HepG2 (cell line): ENCODE results near the gene SEC14L5. TPM values are rescaled to one million over a fixed set of nuclear protein-coding genes. Genes with fewer than 3 reads are reported as not detected.

Experiments
- FOXC1 ChIP-seq: sonication (generic); formaldehyde crosslinking; IDR thresholded peaks from 2 replicates; pipeline ENCODE4 v1.8.0; 2022; ENCODE audit warnings: mild to moderate bottlenecking, missing genetic modification reagents, borderline replicate concordance
- FOXO1 ChIP-seq: sonication (generic); formaldehyde crosslinking; IDR thresholded peaks from 2 replicates; pipeline ENCODE4 v1.4.0; 2020; ENCODE audit warnings: missing genetic modification reagents
- GABPB1 ChIP-seq: IDR thresholded peaks from 2 replicates; pipeline ENCODE4 v1.6.1; 2016; ENCODE audit warnings: mild to moderate bottlenecking, missing genetic modification reagents, moderate library complexity, missing compliant biosample characterization
- KAT8 ChIP-seq: IDR thresholded peaks from 2 replicates; pipeline ENCODE4 v1.6.1; 2016; ENCODE audit warnings: missing genetic modification reagents, missing compliant biosample characterization
- KLF12 ChIP-seq: sonication (generic); formaldehyde crosslinking; IDR thresholded peaks from 2 replicates; pipeline ENCODE4 v1.4.0; 2020; ENCODE audit warnings: missing genetic modification reagents, borderline replicate concordance
- NFE2L2 ChIP-seq: fragments of 150-350 bp; IDR thresholded peaks from 2 replicates; pipeline ENCODE4 v1.6.1; 2014; ENCODE audit warnings: low read length
- RBAK ChIP-seq: sonication (generic); formaldehyde crosslinking; IDR thresholded peaks from 2 replicates; pipeline ENCODE4 v1.5.1; 2020; ENCODE audit warnings: mild to moderate bottlenecking, missing genetic modification reagents
- REXO4 ChIP-seq: sonication (generic); formaldehyde crosslinking; IDR thresholded peaks from 2 replicates; pipeline ENCODE4 v1.8.0; 2022; ENCODE audit warnings: missing genetic modification reagents, mild to moderate bottlenecking, borderline replicate concordance
- SRSF9 ChIP-seq: fragments of 200-400 bp; formaldehyde crosslinking; IDR thresholded peaks from 2 replicates; pipeline ENCODE4 v1.6.1; 2018; ENCODE audit warnings: borderline replicate concordance, mild to moderate bottlenecking, low read depth, low read length; ENCODE audit not compliant: insufficient read depth, poor library complexity, severe bottlenecking
- STAT6 ChIP-seq: sonication (generic); formaldehyde crosslinking; IDR thresholded peaks from 2 replicates; pipeline ENCODE4 v1.4.0; 2020; ENCODE audit warnings: missing genetic modification reagents, mild to moderate bottlenecking, borderline replicate concordance
- TFDP2 ChIP-seq: sonication (generic); formaldehyde crosslinking; IDR thresholded peaks from 2 replicates; pipeline ENCODE4 v1.4.0; 2020; ENCODE audit warnings: missing genetic modification reagents
- THAP8 ChIP-seq: sonication (generic); formaldehyde crosslinking; IDR thresholded peaks from 2 replicates; pipeline ENCODE4 v1.5.1; 2020; ENCODE audit warnings: missing genetic modification reagents, mild to moderate bottlenecking, borderline replicate concordance
- ZBED4 ChIP-seq: sonication (generic); formaldehyde crosslinking; IDR thresholded peaks from 2 replicates; pipeline ENCODE4 v1.4.0; 2020; ENCODE audit warnings: missing genetic modification reagents, borderline replicate concordance
- ZMAT3 ChIP-seq: sonication (generic); formaldehyde crosslinking; conservative IDR thresholded peaks from 2 replicates; pipeline ENCODE4 v1.7.0; 2021; ENCODE audit warnings: missing genetic modification reagents
- ZNF331 ChIP-seq: sonication (generic); formaldehyde crosslinking; IDR thresholded peaks from 2 replicates; pipeline ENCODE4 v1.4.0; 2020; ENCODE audit warnings: missing genetic modification reagents
- ZNF367 ChIP-seq: sonication (generic); formaldehyde crosslinking; IDR thresholded peaks from 2 replicates; pipeline ENCODE4 v1.4.0; 2020; ENCODE audit warnings: missing genetic modification reagents, borderline replicate concordance
- ZNF530 ChIP-seq: sonication (generic); formaldehyde crosslinking; IDR thresholded peaks from 2 replicates; pipeline ENCODE4 v1.5.0; 2020; ENCODE audit warnings: low read depth, mild to moderate bottlenecking, missing genetic modification reagents
- ZNF546 ChIP-seq: sonication (generic); formaldehyde crosslinking; conservative IDR thresholded peaks from 2 replicates; pipeline ENCODE4 v1.8.1; 2023; ENCODE audit warnings: mild to moderate bottlenecking, missing genetic modification reagents
- ZNF724P ChIP-seq: sonication (generic); formaldehyde crosslinking; IDR thresholded peaks from 2 replicates; pipeline ENCODE4 v1.8.0; 2022; ENCODE audit warnings: missing genetic modification reagents, borderline replicate concordance
- ZSCAN21 ChIP-seq: sonication (generic); formaldehyde crosslinking; IDR thresholded peaks from 2 replicates; pipeline ENCODE4 v1.8.0; 2022; ENCODE audit warnings: mild to moderate bottlenecking, missing genetic modification reagents, moderate library complexity, borderline replicate concordance
- polyA plus RNA-seq, 8 experiments: library from polyadenylated mRNA; depleted of rRNA in 3 of 8; stranded (reverse) in 7 of 8; unstranded in 1 of 8; fragments of >200 nt; fragmentation: Illumina TruSeq in 4 of 8; extraction: Trizol in 4 of 8; gene quantifications; 2 replicates each; pipeline versions ENCODE4 v1.2.1 to v1.2.3, GENCODE V29; 2011 to 2016; ENCODE audit warnings: low read depth in 4 of 8, missing spikeins in 1 of 8, mixed read lengths in 1 of 8; ENCODE audit not compliant: insufficient read depth in 1 of 8
- total RNA-seq, 5 experiments: library from RNA; depleted of rRNA; stranded (reverse); fragments of >200 nt; fragmentation: Illumina TruSeq; extraction: Trizol; gene quantifications; 2 replicates each; pipeline ENCODE4 v1.2.3, GENCODE V29; 2016; ENCODE audit warnings: low read depth in 1 of 5

SEC14L5 gene
- total and polyA plus RNA-seq, 2 of the 13 experiments (the other 11 are each of a cell fraction or from before 2014, with no cell fraction given) = 0.40 to 0.42 TPM

GRCh38 chr16:4936991-4937781 is 20.9 kb upstream of the SEC14L5 start, which contains the start of gene PPL (continued):
- no peak for TF ChIP-seq STAT6
- no peak for TF ChIP-seq SRSF9
- no peak; the same call in 1 of the 2 replicates for TF ChIP-seq ZNF331 (CRISPR knock-in tag)
- TF ChIP-seq ZBED4 (CRISPR knock-in tag) = no peak
- peak; percentile 69 for TF ChIP-seq FOXC1 (CRISPR knock-in tag)
- TF ChIP-seq NFE2L2 = no peak
- 0 out of 2 replicates have a peak, but pooled peaks have one; percentile 56 for TF ChIP-seq ZSCAN21 (CRISPR knock-in tag)
- no peak for TF ChIP-seq ZNF367
- peak; percentile 84; the same call in 1 of the 2 replicates for TF ChIP-seq KLF12 (CRISPR knock-in tag)
- no peak; the same call in 1 of the 2 replicates for TF ChIP-seq FOXO1 (CRISPR knock-in tag)
- peak; percentile 70 for TF ChIP-seq GABPB1 (CRISPR knock-in tag)
- no peak for TF ChIP-seq THAP8 (CRISPR knock-in tag)
- peak; percentile 35; the same call in 1 of the 2 replicates for TF ChIP-seq ZNF724P (CRISPR knock-in tag)
- TF ChIP-seq ZMAT3 = 0 out of 2 replicates have a peak, but pooled peaks have one; percentile 61
- TF ChIP-seq RBAK (CRISPR knock-in tag) = no peak
- TF ChIP-seq REXO4 (CRISPR knock-in tag) = no peak
- peak; percentile 70; the same call in 1 of the 2 replicates for TF ChIP-seq TFDP2
- TF ChIP-seq ZNF546 (CRISPR knock-in tag) = peak; percentile 42; the same call in 1 of the 2 replicates
- peak; percentile 41; the same call in 1 of the 2 replicates for TF ChIP-seq KAT8
- TF ChIP-seq ZNF530 (CRISPR knock-in tag) = no peak
